Neural cell (in vitro differentiated cells): ENCODE measurements around the gene TMEM219. TPM values are rescaled to one million over a fixed set of nuclear protein-coding genes. Genes with fewer than 3 reads are reported as not detected.

Experiments
- H2AFZ ChIP-seq: fragments of 200-600, 300-800 bp; sonication (generic), shearing (Covaris generic); 2 replicates; pipeline ENCODE4 v1.6.0; 2014; ENCODE audit warnings: low read depth, mild to moderate bottlenecking, antibody characterized with exemption, low read length, moderate library complexity
- H3F3A ChIP-seq: fragments of 200-600 bp; shearing (Covaris generic); 2 replicates; pipeline ENCODE4 v1.6.1; 2016; ENCODE audit warnings: mild to moderate bottlenecking, moderate library complexity, mixed read lengths, antibody characterized with exemption, low read length; ENCODE audit not compliant: insufficient read depth, poor library complexity, severe bottlenecking
- H3K27ac ChIP-seq: fragments of 200-600, 300-800 bp; sonication (generic), shearing (Covaris generic); 2 replicates; pipeline ENCODE4 v1.5.1; 2014; ENCODE audit warnings: mild to moderate bottlenecking, low read length, moderate library complexity
- H3K27me3 ChIP-seq: fragments of 300-800, 200-600 bp; sonication (generic), shearing (Covaris generic); 2 replicates; pipeline ENCODE4 v1.6.0; 2014; ENCODE audit warnings: mild to moderate bottlenecking, low read depth, low read length, moderate library complexity; ENCODE audit not compliant: insufficient read depth
- H3K36me3 ChIP-seq: fragments of 300-800, 200-600 bp; sonication (generic), shearing (Covaris generic); 2 replicates; pipeline ENCODE4 v1.5.1; 2014; ENCODE audit warnings: mild to moderate bottlenecking, antibody characterized with exemption, low read length, moderate library complexity; ENCODE audit not compliant: insufficient read depth
- H3K4me2 ChIP-seq: fragments of 300-800, 200-600 bp; sonication (generic), shearing (Covaris generic); 2 replicates; pipeline ENCODE4 v1.6.0; 2014; ENCODE audit warnings: mild to moderate bottlenecking, low read length
- H3K4me3 ChIP-seq: fragments of 300-800, 200-600 bp; sonication (generic), shearing (Covaris generic); 2 replicates; pipeline ENCODE4 v1.5.1; 2014; ENCODE audit warnings: mild to moderate bottlenecking, low read length, moderate library complexity
- H3K79me2 ChIP-seq: fragments of 200-600 bp; shearing (Covaris generic); replicated peaks from 2 replicates; pipeline ENCODE4 v1.6.0; 2014; ENCODE audit warnings: mild to moderate bottlenecking, low read length, moderate library complexity; ENCODE audit not compliant: insufficient read depth
- H3K9ac ChIP-seq: fragments of 300-800, 200-600 bp; sonication (generic), shearing (Covaris generic); 2 replicates; pipeline ENCODE4 v1.6.1; 2016; ENCODE audit warnings: mild to moderate bottlenecking, low read length, mixed read lengths
- H3K9me2 ChIP-seq: fragments of 200-600 bp; shearing (Covaris generic); 2 replicates; pipeline ENCODE4 v1.6.1; 2016; ENCODE audit warnings: mild to moderate bottlenecking, low read length, mixed read lengths; ENCODE audit not compliant: insufficient read depth
- H3K9me3 ChIP-seq: fragments of 200-600, 300-800 bp; sonication (generic), shearing (Covaris generic); 2 replicates; pipeline ENCODE4 v1.6.1; 2016; ENCODE audit warnings: mild to moderate bottlenecking, mixed run types, low read length, moderate library complexity, mixed read lengths
- H4K20me1 ChIP-seq: fragments of 200-600 bp; shearing (Covaris generic); 2 replicates; pipeline ENCODE4 v1.6.1; 2016; ENCODE audit warnings: mild to moderate bottlenecking, mixed run types; ENCODE audit not compliant: insufficient read depth
- CTCF ChIP-seq: fragments of 450-650 bp; IDR thresholded peaks from 2 replicates; pipeline ENCODE4 v1.5.1; 2014; ENCODE audit warnings: antibody characterized with exemption, mild to moderate bottlenecking, moderate library complexity; ENCODE audit not compliant: poor library complexity, severe bottlenecking
- EP300 ChIP-seq: fragments of 450-650 bp; conservative IDR thresholded peaks from 2 replicates; pipeline ENCODE4 v1.6.1; 2014; ENCODE audit warnings: antibody characterized with exemption, mild to moderate bottlenecking, moderate library complexity; ENCODE audit not compliant: poor library complexity, severe bottlenecking
- EZH2 ChIP-seq: fragments of 200-600, 300-800 bp; shearing (Covaris generic), sonication (generic); IDR thresholded peaks from 2 replicates; pipeline ENCODE4 v1.6.1; 2014; ENCODE audit warnings: antibody characterized with exemption, low read length, borderline replicate concordance, mild to moderate bottlenecking; ENCODE audit not compliant: insufficient read depth, poor library complexity, severe bottlenecking
- MXI1 ChIP-seq: fragments of 450-650 bp; conservative IDR thresholded peaks from 2 replicates; pipeline ENCODE4 v1.6.1; 2014; ENCODE audit warnings: antibody characterized with exemption, mild to moderate bottlenecking; ENCODE audit not compliant: poor library complexity, severe bottlenecking
- POLR2AphosphoS5 ChIP-seq: IDR thresholded peaks from 2 replicates; pipeline ENCODE4 v1.6.1; 2012
- RAD21 ChIP-seq: fragments of 450-650 bp; conservative IDR thresholded peaks from 2 replicates; pipeline ENCODE4 v1.6.1; 2014; ENCODE audit warnings: antibody characterized with exemption, mild to moderate bottlenecking, moderate library complexity
- REST ChIP-seq: IDR thresholded peaks from 2 replicates; pipeline ENCODE4 v1.6.1; 2012; ENCODE audit warnings: borderline replicate concordance
- SMC3 ChIP-seq: fragments of 450-650 bp; conservative IDR thresholded peaks from 2 replicates; pipeline ENCODE4 v1.6.1; 2014; ENCODE audit warnings: antibody characterized with exemption, mild to moderate bottlenecking, moderate library complexity; ENCODE audit not compliant: poor library complexity
- TAF1 ChIP-seq: IDR thresholded peaks from 2 replicates; pipeline ENCODE4 v1.6.1; 2012; ENCODE audit warnings: low read depth
- polyA plus RNA-seq: library from polyadenylated mRNA; depleted of rRNA; stranded (reverse); fragments of >200 nt; gene quantifications from 2 replicates; pipeline ENCODE4 v1.2.3, GENCODE V29; 2014

TMEM219 gene
- polyA plus RNA-seq, 1 donor from 2014 or later = 154 TPM

GRCh38 chr16:29986931-29987330 lies 25.1 kb downstream of the TMEM219 start:
- no peaks in the 10 kb centered on the region for H3K9me2 ChIP-seq
- H3K27me3 ChIP-seq = no peaks in the 10 kb centered on the region
- no peaks in the 10 kb centered on the region for H3K9me3 ChIP-seq
- H4K20me1 ChIP-seq = no peaks in the 10 kb centered on the region
- H3K4me2 ChIP-seq = no peak overlapping the region
- H3K36me3 ChIP-seq = no peaks in the 10 kb centered on the region
- H3K79me2 ChIP-seq = no peaks in the 10 kb centered on the region
- no peak overlapping the region for H2AFZ ChIP-seq
- no peak overlapping the region for H3K9ac ChIP-seq
- TF ChIP-seq MXI1 (no peak), SMC3 (no peak), EZH2 (no peak), TAF1 (no peak), POLR2AphosphoS5 (no peak), RAD21 (no peak), CTCF (no peak), EP300 (no peak), REST (no peak)
- no peak overlapping the region for H3K4me3 ChIP-seq
- H3F3A ChIP-seq = no peaks in the 10 kb centered on the region
- H3K27ac ChIP-seq = no peak overlapping the region

- no peak for TF ChIP-seq SMC3
- TF ChIP-seq CTCF = no peak
- TF ChIP-seq REST = no peak
- no peak for TF ChIP-seq TAF1
- TF ChIP-seq MXI1 = no peak
- no peak for TF ChIP-seq EZH2
- no peak for TF ChIP-seq EP300
- no peak for TF ChIP-seq POLR2AphosphoS5
- no peak for TF ChIP-seq RAD21
- Histone ChIP-seq H2AFZ (no peak overlapping the region), H3K4me2 (no peak overlapping the region), H4K20me1 (no peaks in the 10 kb centered on the region), H3K4me3 (no peak overlapping the region), H3K79me2 (no peaks in the 10 kb centered on the region), H3K27ac (no peak overlapping the region), H3K9ac (no peak overlapping the region), H3K36me3 (no peaks in the 10 kb centered on the region), H3F3A (no peaks in the 10 kb centered on the region), H3K27me3 (no peaks in the 10 kb centered on the region), H3K9me2 (no peaks in the 10 kb centered on the region), H3K9me3 (no peaks in the 10 kb centered on the region)
These were observed 25.6 kb downstream of the TMEM219 start for GRCh38 chr16:29987371-29988085.
